ENCODE data around the gene TBC1D5.

DNA sequence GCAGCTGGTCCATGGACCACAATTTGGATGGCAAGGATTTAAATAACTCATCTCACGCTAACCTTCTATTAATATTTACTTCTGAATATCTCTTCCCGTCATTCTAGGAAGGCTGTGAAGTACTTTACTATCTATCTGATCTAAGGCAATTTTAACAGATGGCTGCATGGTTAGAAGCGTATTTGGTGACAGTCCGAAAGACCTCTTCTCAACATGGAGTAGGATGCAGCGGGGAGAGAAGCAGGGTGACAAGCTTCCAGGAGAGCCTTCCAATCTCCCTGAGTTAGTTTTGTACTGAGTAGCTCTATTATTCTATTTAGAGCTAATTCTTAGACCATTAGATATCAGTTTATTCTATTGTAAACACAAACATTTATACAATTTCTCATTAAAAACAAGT lies 548.3 kb downstream of the TBC1D5 start:
- TF ChIP-seq, protein P1, sequence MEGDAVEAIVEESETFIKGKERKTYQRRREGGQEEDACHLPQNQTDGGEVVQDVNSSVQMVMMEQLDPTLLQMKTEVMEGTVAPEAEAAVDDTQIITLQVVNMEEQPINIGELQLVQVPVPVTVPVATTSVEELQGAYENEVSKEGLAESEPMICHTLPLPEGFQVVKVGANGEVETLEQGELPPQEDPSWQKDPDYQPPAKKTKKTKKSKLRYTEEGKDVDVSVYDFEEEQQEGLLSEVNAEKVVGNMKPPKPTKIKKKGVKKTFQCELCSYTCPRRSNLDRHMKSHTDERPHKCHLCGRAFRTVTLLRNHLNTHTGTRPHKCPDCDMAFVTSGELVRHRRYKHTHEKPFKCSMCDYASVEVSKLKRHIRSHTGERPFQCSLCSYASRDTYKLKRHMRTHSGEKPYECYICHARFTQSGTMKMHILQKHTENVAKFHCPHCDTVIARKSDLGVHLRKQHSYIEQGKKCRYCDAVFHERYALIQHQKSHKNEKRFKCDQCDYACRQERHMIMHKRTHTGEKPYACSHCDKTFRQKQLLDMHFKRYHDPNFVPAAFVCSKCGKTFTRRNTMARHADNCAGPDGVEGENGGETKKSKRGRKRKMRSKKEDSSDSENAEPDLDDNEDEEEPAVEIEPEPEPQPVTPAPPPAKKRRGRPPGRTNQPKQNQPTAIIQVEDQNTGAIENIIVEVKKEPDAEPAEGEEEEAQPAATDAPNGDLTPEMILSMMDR (IDR thresholded peaks at IDR 0.05): no peak
- TF ChIP-seq EZH2 (IDR thresholded peaks at IDR 0.05; ENCODE audit: borderline replicate concordance, insufficient read depth, low read depth, low read length, poor library complexity, severe bottlenecking): no peak

Data from B cell (primary cell).